K562 (cell line): ENCODE results near the gene USP11. TPM values are rescaled to one million over a fixed set of nuclear protein-coding genes. Genes with fewer than 3 reads are reported as not detected.

Experiments used
- ATAC-seq: fragments of 200-7000 bp; cut with Tn5 transposase; 3 replicates; pipeline ENCODE4 v1.9.1; 2020; ENCODE audit warnings: moderate library complexity
- BruUV-seq: library from RNA; stranded (reverse); fragments of 400-500 nt; replicated peaks from 2 replicates; lab custom pipeline; 2021; lab: Mats Ljungman, UMichigan
- CTCF ChIA-PET: fragments of 300-600 bp; formaldehyde crosslinking; extraction: SDS; loops from one replicate; lab custom pipeline; 2021; ENCODE audit warnings: low intra/inter-chr PET ratio; lab: Yijun Ruan, JAX
- POLR2A ChIA-PET: fragments of 300-600, 350-650 bp; sonication (Branson Sonifier 250); formaldehyde crosslinking; extraction: SDS; loops from one replicate; lab custom pipeline; 2021; ENCODE audit warnings: antibody characterized with exemption, inconsistent platforms; lab: Yijun Ruan, JAX
- DNase-seq, 4 experiments: peaks; one replicate each; pipeline versions ENCODE4 v3.0.0 to v3.0.0-alpha.2; 2011 to 2018; ENCODE audit warnings: low spot score in 3 of 4, mixed read lengths in 3 of 4; ENCODE audit errors: extremely low read depth in 1 of 4
- FAIRE-seq: peaks from 2 replicates; lab custom pipeline; 2011; peaks lifted over from hg19 to GRCh38; lab: Jason Lieb, UNC
- H2AFZ ChIP-seq: 2 replicates; pipeline ENCODE4 v1.6.0; 2011; ENCODE audit warnings: low read depth, low read length, control low read depth, inconsistent platforms
- H3K27ac ChIP-seq: fragments of 200-600 bp; 3 replicates; pipeline ENCODE4 v1.8.0; 2011; ENCODE audit warnings: low read depth, mild to moderate bottlenecking, control low read depth, inconsistent platforms, low read length, moderate library complexity, mixed read lengths; ENCODE audit errors: extremely low read depth
- H3K27me3 ChIP-seq, 2 experiments: fragments of 300-600 bp in 1 of 2; 2 replicates in 1 of 2; 3 replicates in 1 of 2; pipeline versions ENCODE4 v1.6.0 to v1.8.0; 2011; ENCODE audit warnings: inconsistent platforms in 2 of 2, low read length in 2 of 2, mild to moderate bottlenecking in 1 of 2, mixed read lengths in 1 of 2, moderate library complexity in 1 of 2; ENCODE audit not compliant: control insufficient read depth in 2 of 2, insufficient read depth in 2 of 2
- H3K36me3 ChIP-seq: fragments of 300-600 bp; 3 replicates; pipeline ENCODE4 v1.8.0; 2011; ENCODE audit warnings: mild to moderate bottlenecking, low read length, inconsistent platforms; ENCODE audit not compliant: control insufficient read depth, insufficient read depth
- H3K4me1 ChIP-seq, 2 experiments: fragments of 200-600 bp in 1 of 2; replicated peaks in 1 of 2; 2 replicates in 1 of 2; 3 replicates in 1 of 2; pipeline versions ENCODE4 v1.5.1 to v1.8.0; 2011; ENCODE audit warnings: inconsistent platforms in 2 of 2, low read length in 2 of 2, mild to moderate bottlenecking in 1 of 2, mixed read lengths in 1 of 2, moderate library complexity in 1 of 2; ENCODE audit not compliant: control insufficient read depth in 2 of 2, insufficient read depth in 2 of 2
- H3K4me2 ChIP-seq: 2 replicates; pipeline ENCODE4 v1.6.1; 2011; ENCODE audit warnings: low read length, control low read depth, inconsistent platforms, mixed read lengths; ENCODE audit not compliant: insufficient read depth
- H3K4me3 ChIP-seq: fragments of 200-600 bp; sonication (generic), shearing (Covaris generic); 2 replicates; pipeline ENCODE4 v1.5.1; 2016; ENCODE audit warnings: control low read depth, inconsistent platforms
- H3K79me2 ChIP-seq: fragments of 200-600 bp; 3 replicates; pipeline ENCODE4 v1.8.0; 2011; ENCODE audit warnings: low read length, inconsistent platforms; ENCODE audit not compliant: control insufficient read depth, insufficient read depth
- H3K9ac ChIP-seq, 2 experiments: 2 replicates each; pipeline versions ENCODE4 v1.6.0 to v1.6.1; 2011; ENCODE audit warnings: low read depth in 2 of 2, low read length in 2 of 2, control low read depth in 1 of 2, inconsistent platforms in 1 of 2, mild to moderate bottlenecking in 1 of 2, mixed read lengths in 1 of 2; ENCODE audit not compliant: insufficient read depth in 1 of 2
- H3K9me1 ChIP-seq: one replicate; pipeline ENCODE4 v1.6.0; 2011; ENCODE audit warnings: inconsistent platforms, mild to moderate bottlenecking, low read length, moderate library complexity; ENCODE audit not compliant: control insufficient read depth, insufficient read depth
- H3K9me3 ChIP-seq: replicated peaks from 2 replicates; pipeline ENCODE4 v1.5.1; 2011; ENCODE audit warnings: low read depth, low read length, inconsistent platforms; ENCODE audit not compliant: control insufficient read depth, insufficient read depth
- H4K20me1 ChIP-seq: replicated peaks from 2 replicates; pipeline ENCODE4 v1.6.1; 2011; ENCODE audit warnings: low read length, inconsistent platforms, mixed read lengths; ENCODE audit not compliant: control insufficient read depth, insufficient read depth
- CHD1 ChIP-seq: fragments of 200-600 bp; sonication (generic); IDR thresholded peaks from one replicate; pipeline ENCODE4 v1.6.1; 2012; ENCODE audit warnings: mild to moderate bottlenecking, moderate library complexity, low read length, inconsistent platforms
- WGBS: fragments of 100-300 bp; shearing (Covaris generic); methylation state at CpG from one replicate; pipeline ENCODE4 v1.1.6; 2016; ENCODE audit warnings: low coverage, mixed read lengths; ENCODE audit not compliant: insufficient coverage; ENCODE audit errors: missing lambda C conversion rate; 5-methylcytosine and 5-hydroxymethylcytosine counted together
- in situ Hi-C: fragments of 300-500 bp; cut with MboI; formaldehyde crosslinking; loops from 4 replicates; pipeline ENCODE4 v1.15.0; 2018; ENCODE audit warnings: inconsistent platforms, mixed read lengths
- intact Hi-C: fragments of 100-400 bp; cut with micrococcal nuclease; formaldehyde crosslinking; loops from 2 replicates; pipeline ENCODE4 v1.14.2; 2022
- polyA plus RNA-seq, 8 experiments: library from polyadenylated mRNA; depleted of rRNA in 4 of 8; stranded (reverse) in 5 of 8; unstranded in 3 of 8; fragments of >200 nt; fragmentation: Nextera tagmentation in 2 of 8; fragmentation: Illumina TruSeq in 1 of 8; extraction: Ambion mirVana in 2 of 8; extraction: Trizol in 1 of 8; gene quantifications; 2 replicates each; pipeline versions ENCODE4 v1.2.1 to v1.2.3, GENCODE V29; 2011 to 2014; ENCODE audit warnings: inconsistent platforms in 1 of 8, missing spikeins in 1 of 8
- total RNA-seq, 7 experiments: library from RNA; depleted of rRNA in 6 of 7; stranded (reverse); fragments of >200 nt in 6 of 7; fragmentation: Illumina TruSeq in 2 of 7; extraction: Trizol in 2 of 7; gene quantifications; 2 replicates each; pipeline versions ENCODE4 v1.2.1 to v1.2.3, GENCODE V29; 2011 to 2021; ENCODE audit warnings: low replicate concordance in 1 of 7
- TF ChIP-seq, protein P1 (sequence below): sonication (generic); formaldehyde crosslinking; IDR thresholded peaks from 2 replicates; pipeline ENCODE4 v1.8.0; 2022; ENCODE audit warnings: mild to moderate bottlenecking, missing genetic modification reagents, borderline replicate concordance
- TF ChIP-seq, protein P2 (sequence below): IDR thresholded peaks from 2 replicates; pipeline ENCODE4 v1.6.1; 2014; ENCODE audit warnings: antibody characterized with exemption

Gene USP11
- total and polyA plus RNA-seq, 9 of the 15 experiments (the other 6 are each of a cell fraction or from before 2014, with no cell fraction given), result 2.5 to 29.0 (median 11.7) TPM

DNA sequence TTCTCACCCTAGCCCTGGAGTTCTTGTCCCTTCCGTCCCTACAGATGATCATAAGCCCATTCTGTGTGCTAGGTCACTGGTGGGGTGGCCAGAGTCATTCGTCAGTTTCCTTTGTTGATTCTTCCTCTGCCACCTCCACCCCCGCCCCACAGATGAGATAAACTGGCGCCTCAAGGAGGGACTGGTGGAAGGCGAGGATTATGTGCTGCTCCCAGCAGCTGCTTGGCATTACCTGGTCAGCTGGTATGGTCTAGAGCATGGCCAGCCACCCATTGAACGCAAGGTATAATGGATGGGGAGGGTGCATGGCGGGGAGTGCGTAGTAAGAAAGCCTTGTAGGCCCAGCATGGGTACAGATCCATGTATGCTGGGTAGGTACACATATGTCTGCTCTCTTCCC, 6.4 kb downstream of the USP11 start:
- Histone ChIP-seq H3K27ac (no peak overlapping the region), H3K79me2 (peaks cover 22% of the 10 kb centered on the region), H4K20me1 (no peaks in the 10 kb centered on the region), H3K36me3 (no peaks in the 10 kb centered on the region; the same call in 2 of the 3 replicates), H3K9me3 (no peaks in the 10 kb centered on the region), H3K9me1 (no peaks in the 10 kb centered on the region), H3K9ac (no peak overlapping the region), H2AFZ (no peak overlapping the region), H3K4me2 (no peak overlapping the region), H3K4me1 (no peaks in the 10 kb centered on the region), H3K27me3 (no peaks in the 10 kb centered on the region; a peak in 1 of 5 replicates), H3K4me3 (no peak overlapping the region)
- in situ Hi-C loops, result no loop called here
- TF ChIP-seq, protein P1, sequence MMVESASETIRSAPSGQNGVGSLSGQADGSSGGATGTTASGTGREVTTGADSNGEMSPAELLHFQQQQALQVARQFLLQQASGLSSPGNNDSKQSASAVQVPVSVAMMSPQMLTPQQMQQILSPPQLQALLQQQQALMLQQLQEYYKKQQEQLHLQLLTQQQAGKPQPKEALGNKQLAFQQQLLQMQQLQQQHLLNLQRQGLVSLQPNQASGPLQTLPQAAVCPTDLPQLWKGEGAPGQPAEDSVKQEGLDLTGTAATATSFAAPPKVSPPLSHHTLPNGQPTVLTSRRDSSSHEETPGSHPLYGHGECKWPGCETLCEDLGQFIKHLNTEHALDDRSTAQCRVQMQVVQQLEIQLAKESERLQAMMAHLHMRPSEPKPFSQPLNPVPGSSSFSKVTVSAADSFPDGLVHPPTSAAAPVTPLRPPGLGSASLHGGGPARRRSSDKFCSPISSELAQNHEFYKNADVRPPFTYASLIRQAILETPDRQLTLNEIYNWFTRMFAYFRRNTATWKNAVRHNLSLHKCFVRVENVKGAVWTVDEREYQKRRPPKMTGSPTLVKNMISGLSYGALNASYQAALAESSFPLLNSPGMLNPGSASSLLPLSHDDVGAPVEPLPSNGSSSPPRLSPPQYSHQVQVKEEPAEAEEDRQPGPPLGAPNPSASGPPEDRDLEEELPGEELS (CRISPR knock-in tag), result no peak
- no peak for TF ChIP-seq CHD1
- TF ChIP-seq, protein P2, sequence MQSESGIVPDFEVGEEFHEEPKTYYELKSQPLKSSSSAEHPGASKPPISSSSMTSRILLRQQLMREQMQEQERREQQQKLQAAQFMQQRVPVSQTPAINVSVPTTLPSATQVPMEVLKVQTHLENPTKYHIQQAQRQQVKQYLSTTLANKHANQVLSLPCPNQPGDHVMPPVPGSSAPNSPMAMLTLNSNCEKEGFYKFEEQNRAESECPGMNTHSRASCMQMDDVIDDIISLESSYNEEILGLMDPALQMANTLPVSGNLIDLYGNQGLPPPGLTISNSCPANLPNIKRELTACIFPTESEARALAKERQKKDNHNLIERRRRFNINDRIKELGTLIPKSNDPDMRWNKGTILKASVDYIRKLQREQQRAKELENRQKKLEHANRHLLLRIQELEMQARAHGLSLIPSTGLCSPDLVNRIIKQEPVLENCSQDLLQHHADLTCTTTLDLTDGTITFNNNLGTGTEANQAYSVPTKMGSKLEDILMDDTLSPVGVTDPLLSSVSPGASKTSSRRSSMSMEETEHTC, result no peak
- POLR2A ChIA-PET, result no interaction called here
- ATAC-seq, result no peak
- intact Hi-C loops, result no loop called here
- no peak for DNase-seq
- BruUV-seq, result no TSS peak
- no peak for FAIRE-seq
- CTCF ChIA-PET, result no interaction called here
- 73% methylated on average over 7 of the region's 8 CpGs for WGBS
